SK-N-MC (cell line): ENCODE measurements around the gene GLO1.

Experiments used
- DNase-seq: peaks from one replicate; pipeline ENCODE4 v3.0.0-alpha.2; 2011; ENCODE audit warnings: low read depth, low spot score
- H3K27ac ChIP-seq: fragments of 200-600 bp; sonication (generic); 2 replicates; pipeline ENCODE4 v1.5.1; 2016; ENCODE audit warnings: mixed run types
- H3K36me3 ChIP-seq: fragments of 200-600 bp; sonication (generic); 2 replicates; pipeline ENCODE4 v1.6.1; 2017; ENCODE audit warnings: antibody characterized with exemption, low read length, mixed read lengths; ENCODE audit not compliant: insufficient read depth
- H3K4me3 ChIP-seq: fragments of 200-600 bp; sonication (generic); 2 replicates; pipeline ENCODE4 v1.5.1; 2016
- H3K9ac ChIP-seq: fragments of 200-600 bp; sonication (generic); 2 replicates; pipeline ENCODE4 v1.8.0; 2017; ENCODE audit warnings: mixed run types, mixed read lengths; ENCODE audit not compliant: insufficient read length
- H3K9me3 ChIP-seq: fragments of 200-600 bp; sonication (generic); 2 replicates; pipeline ENCODE4 v1.6.1; 2017; ENCODE audit warnings: low read depth, mild to moderate bottlenecking, antibody characterized with exemption, low read length, moderate library complexity, mixed read lengths
- EZH2 ChIP-seq: fragments of 200-600 bp; sonication (generic); IDR thresholded peaks from one replicate; pipeline ENCODE4 v1.6.1; 2017; ENCODE audit warnings: antibody characterized with exemption
- FOXP2 ChIP-seq: optimal IDR thresholded peaks from 2 replicates; pipeline ENCODE3; 2011; ENCODE audit warnings: mild to moderate bottlenecking, moderate library complexity; ENCODE audit not compliant: insufficient read depth; ENCODE audit errors: extremely low read length, control extremely low read depth
- POLR2AphosphoS5 ChIP-seq: IDR thresholded peaks from 2 replicates; pipeline ENCODE4 v1.6.1; 2012; ENCODE audit warnings: mild to moderate bottlenecking, low read depth, low read length, borderline replicate concordance

The GLO1 gene

GRCh38 chr6:38658418-38659167 is 44.4 kb downstream of the GLO1 start:
- no peak overlapping the region for H3K9ac ChIP-seq
- no peaks in the 10 kb centered on the region for H3K36me3 ChIP-seq
- no peaks in the 10 kb centered on the region for H3K9me3 ChIP-seq
- no peak overlapping the region for H3K27ac ChIP-seq
- H3K4me3 ChIP-seq, result no peak overlapping the region
- TF ChIP-seq FOXP2 (no peak), POLR2AphosphoS5 (no peak), EZH2 (no peak)
- DNase-seq, result no peak

- DNase-seq, result no peak
- no peak overlapping the region for H3K27ac ChIP-seq
- H3K4me3 ChIP-seq, result no peak overlapping the region
- no peak overlapping the region for H3K9ac ChIP-seq
- H3K9me3 ChIP-seq, result no peaks in the 10 kb centered on the region
- TF ChIP-seq FOXP2 (no peak), EZH2 (no peak), POLR2AphosphoS5 (no peak)
- no peaks in the 10 kb centered on the region for H3K36me3 ChIP-seq
Observed at GRCh38 chr6:38656896-38657295, 46.0 kb downstream of the GLO1 start.

- H3K4me3 ChIP-seq, result no peak overlapping the region
- H3K9me3 ChIP-seq, result no peaks in the 10 kb centered on the region
Observed at GRCh38 chr6:38654263-38654662, 48.7 kb downstream of the GLO1 start.

GRCh38 chr6:38651121-38651784 is 51.7 kb downstream of the GLO1 start:
- Histone ChIP-seq H3K9ac (no peak overlapping the region), H3K4me3 (no peak overlapping the region), H3K27ac (no peak overlapping the region), H3K36me3 (no peaks in the 10 kb centered on the region), H3K9me3 (no peaks in the 10 kb centered on the region)
- DNase-seq, result no peak
- TF ChIP-seq EZH2 (no peak), POLR2AphosphoS5 (no peak), FOXP2 (no peak)

More at GRCh38 chr6:38654263-38654662, 48.7 kb downstream of the GLO1 start:
- Histone ChIP-seq H3K9ac (no peak overlapping the region), H3K27ac (no peak overlapping the region), H3K36me3 (no peaks in the 10 kb centered on the region)
- no peak for DNase-seq
- TF ChIP-seq FOXP2 (no peak), POLR2AphosphoS5 (no peak), EZH2 (no peak)

GRCh38 chr6:38650207-38650752 is 52.7 kb downstream of the GLO1 start:
- Histone ChIP-seq H3K27ac (no peak overlapping the region), H3K9ac (no peak overlapping the region), H3K4me3 (no peak overlapping the region), H3K9me3 (no peaks in the 10 kb centered on the region), H3K36me3 (no peaks in the 10 kb centered on the region)
- DNase-seq, result no peak
- TF ChIP-seq FOXP2, result no peak
- no peak for TF ChIP-seq EZH2
- TF ChIP-seq POLR2AphosphoS5, result no peak

GRCh38 chr6:38649744-38650143 is 53.2 kb downstream of the GLO1 start:
- Histone ChIP-seq H3K9me3 (no peaks in the 10 kb centered on the region), H3K27ac (no peak overlapping the region), H3K36me3 (no peaks in the 10 kb centered on the region), H3K4me3 (no peak overlapping the region), H3K9ac (no peak overlapping the region)
- DNase-seq, result no peak
- no peak for TF ChIP-seq EZH2
- TF ChIP-seq FOXP2, result no peak
- no peak for TF ChIP-seq POLR2AphosphoS5

GRCh38 chr6:38648629-38649028 is 54.3 kb downstream of the GLO1 start:
- H3K4me3 ChIP-seq, result no peak overlapping the region
- no peak for TF ChIP-seq POLR2AphosphoS5
- TF ChIP-seq FOXP2, result no peak
- TF ChIP-seq EZH2, result no peak
- H3K9me3 ChIP-seq, result no peaks in the 10 kb centered on the region
- no peak overlapping the region for H3K9ac ChIP-seq
- no peaks in the 10 kb centered on the region for H3K36me3 ChIP-seq
- DNase-seq, result no peak
- H3K27ac ChIP-seq, result no peak overlapping the region

- Histone ChIP-seq H3K36me3 (no peaks in the 10 kb centered on the region), H3K9me3 (no peaks in the 10 kb centered on the region), H3K4me3 (no peak overlapping the region), H3K9ac (no peak overlapping the region), H3K27ac (no peak overlapping the region)
- TF ChIP-seq POLR2AphosphoS5 (no peak), FOXP2 (no peak), EZH2 (no peak)
- no peak for DNase-seq
Observed at GRCh38 chr6:38646166-38646878, 56.6 kb downstream of the GLO1 start.
